Gastroesophageal sphincter (tissue), 4 donors: ENCODE measurements around the gene NME8. TPM values are rescaled to one million over a fixed set of nuclear protein-coding genes. Genes with fewer than 3 reads are reported as not detected.

Experiments used
- ATAC-seq: fragments of 150-250 bp; one replicate; pipeline ENCODE4 v1.9.1; 2016; ENCODE audit warnings: mild to moderate bottlenecking, moderate library complexity
- H3K27ac ChIP-seq, 4 donors: fragments of 200-600 bp; sonication (generic) in 3 of 4; 1 replicate in 3 of 4; 2 replicates in 1 of 4; pipeline ENCODE4 v1.5.1; 2016 to 2019
- H3K27me3 ChIP-seq: fragments of 200-600 bp; sonication (generic); one replicate; pipeline ENCODE4 v1.5.1; 2019
- H3K36me3 ChIP-seq, 2 donors: fragments of 200-600 bp; sonication (generic); one replicate each; pipeline ENCODE4 v1.5.1; 2019; ENCODE audit warnings: control low read depth in 1 of 2
- H3K4me1 ChIP-seq, 3 donors: fragments of 200-600 bp; sonication (generic); 1 replicate in 2 of 3; 2 replicates in 1 of 3; pipeline ENCODE4 v1.5.1; 2016 to 2019; ENCODE audit warnings: control low read depth in 2 of 3
- H3K4me3 ChIP-seq, 2 donors: fragments of 200-600 bp; sonication (generic); one replicate each; pipeline ENCODE4 v1.5.1; 2019; ENCODE audit warnings: mild to moderate bottlenecking in 1 of 2, moderate library complexity in 1 of 2
- H3K9me3 ChIP-seq, 3 donors: fragments of 200-600 bp; sonication (generic); one replicate each; pipeline ENCODE4 v1.5.1; 2017 to 2019; ENCODE audit warnings: control low read depth in 2 of 3
- EP300 ChIP-seq: sonication (generic); formaldehyde crosslinking; IDR thresholded peaks from one replicate; pipeline ENCODE4 v1.6.1; 2017; ENCODE audit warnings: antibody characterized with exemption, mild to moderate bottlenecking
- POLR2A ChIP-seq, 2 donors: fragments of 450-650 bp; IDR thresholded peaks; one replicate each; pipeline ENCODE4 v1.6.1; 2017; ENCODE audit warnings: antibody characterized with exemption in 2 of 2, mild to moderate bottlenecking in 2 of 2, moderate library complexity in 1 of 2
- POLR2AphosphoS5 ChIP-seq: sonication (generic); formaldehyde crosslinking; IDR thresholded peaks from one replicate; pipeline ENCODE4 v1.6.1; 2017; ENCODE audit warnings: antibody characterized with exemption
- WGBS, 2 donors: methylation state at CpG; one replicate each; pipeline ENCODE4 v1.1.5; 2018; ENCODE audit warnings: low coverage in 1 of 2; 5-methylcytosine and 5-hydroxymethylcytosine counted together
- total RNA-seq, 4 donors: library from RNA; depleted of rRNA; stranded (reverse); fragments of >200 nt; gene quantifications; one replicate each; pipeline ENCODE4 v1.1.0, GENCODE V29; 2016
- TF ChIP-seq, protein P1 (sequence below), 4 experiments: fragments of 200-600 bp in 2 of 4; fragments of 450-650 bp in 2 of 4; sonication (generic) in 1 of 4; IDR thresholded peaks; one replicate each; pipeline ENCODE4 v1.5.1; 2017 to 2019; ENCODE audit warnings: antibody characterized with exemption in 4 of 4, mild to moderate bottlenecking in 2 of 4, moderate library complexity in 2 of 4

The NME8 gene
- total RNA-seq, 4 donors from 2014 or later, result 2.8 TPM; not detected in 3

DNA sequence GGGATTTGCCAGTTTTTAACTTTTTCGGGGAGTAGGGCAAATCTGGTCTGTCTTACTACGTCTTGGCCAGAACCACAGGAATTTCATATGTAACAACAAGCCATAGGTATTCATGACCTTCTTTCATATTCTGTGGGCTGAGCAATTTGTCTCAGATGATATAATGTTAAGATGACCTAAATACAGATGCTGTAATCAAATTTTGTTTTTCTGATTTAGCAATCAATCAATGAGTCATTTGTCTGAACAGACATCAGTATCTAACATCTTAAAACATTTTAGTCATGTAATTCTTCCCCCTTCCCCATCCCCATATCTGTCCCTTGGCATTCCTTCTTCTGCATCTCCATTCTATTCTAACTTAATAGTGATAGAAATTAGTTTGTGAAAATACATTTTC is 24.8 kb upstream of the NME8 start:
- Histone ChIP-seq H3K4me1 (no peaks in the 10 kb centered on the region), H3K36me3 (no peaks in the 10 kb centered on the region), H3K4me3 (no peak overlapping the region), H3K27me3 (no peaks in the 10 kb centered on the region), H3K27ac (no peak overlapping the region), H3K9me3 (peaks cover 0 to 23% (median 0%) of the 10 kb centered on the region in 3 donors)
- TF ChIP-seq POLR2AphosphoS5, result no peak
- no peak for TF ChIP-seq EP300
- no peak for TF ChIP-seq POLR2A (IDR thresholded peaks at IDR 0.05)
- TF ChIP-seq, protein P1, sequence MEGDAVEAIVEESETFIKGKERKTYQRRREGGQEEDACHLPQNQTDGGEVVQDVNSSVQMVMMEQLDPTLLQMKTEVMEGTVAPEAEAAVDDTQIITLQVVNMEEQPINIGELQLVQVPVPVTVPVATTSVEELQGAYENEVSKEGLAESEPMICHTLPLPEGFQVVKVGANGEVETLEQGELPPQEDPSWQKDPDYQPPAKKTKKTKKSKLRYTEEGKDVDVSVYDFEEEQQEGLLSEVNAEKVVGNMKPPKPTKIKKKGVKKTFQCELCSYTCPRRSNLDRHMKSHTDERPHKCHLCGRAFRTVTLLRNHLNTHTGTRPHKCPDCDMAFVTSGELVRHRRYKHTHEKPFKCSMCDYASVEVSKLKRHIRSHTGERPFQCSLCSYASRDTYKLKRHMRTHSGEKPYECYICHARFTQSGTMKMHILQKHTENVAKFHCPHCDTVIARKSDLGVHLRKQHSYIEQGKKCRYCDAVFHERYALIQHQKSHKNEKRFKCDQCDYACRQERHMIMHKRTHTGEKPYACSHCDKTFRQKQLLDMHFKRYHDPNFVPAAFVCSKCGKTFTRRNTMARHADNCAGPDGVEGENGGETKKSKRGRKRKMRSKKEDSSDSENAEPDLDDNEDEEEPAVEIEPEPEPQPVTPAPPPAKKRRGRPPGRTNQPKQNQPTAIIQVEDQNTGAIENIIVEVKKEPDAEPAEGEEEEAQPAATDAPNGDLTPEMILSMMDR (IDR thresholded peaks at IDR 0.05), result no peak
- ATAC-seq, result no peak
- 33 to 53% methylated on average over 2 of the region's 2 CpGs for WGBS, 2 donors

DNA sequence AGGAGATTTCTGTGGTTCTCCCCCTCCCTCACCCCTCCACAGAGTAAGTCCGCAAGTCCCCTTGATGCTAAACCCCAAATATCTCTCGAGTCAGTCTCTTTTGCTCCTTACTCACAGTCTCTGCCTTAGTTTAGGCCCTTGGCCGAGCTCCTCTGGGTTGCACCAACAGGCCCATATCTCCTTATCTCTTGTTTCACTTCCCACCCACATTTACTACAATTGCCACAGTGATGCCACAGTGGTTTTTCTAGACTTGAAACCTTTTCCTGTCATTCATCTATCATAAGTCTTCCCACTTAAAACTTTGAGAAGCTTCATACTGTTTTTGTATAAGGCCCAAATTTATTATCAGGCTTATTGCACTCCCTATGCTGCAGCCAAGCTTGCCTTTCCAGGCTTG is 23.4 kb upstream of the NME8 start:
- no peak for TF ChIP-seq POLR2A (IDR thresholded peaks at IDR 0.05)
- TF ChIP-seq EP300, result no peak
- TF ChIP-seq, protein P1 (IDR thresholded peaks at IDR 0.05), result no peak
- TF ChIP-seq POLR2AphosphoS5, result no peak
- peaks cover 0 to 16% (median 0%) of the 10 kb centered on the region in 3 donors for H3K9me3 ChIP-seq
- no peak for ATAC-seq

GRCh38 chr7:37826825-37827224 is 21.6 kb upstream of the NME8 start:
- Histone ChIP-seq H3K27ac (no peak overlapping the region), H3K27me3 (no peaks in the 10 kb centered on the region), H3K36me3 (no peaks in the 10 kb centered on the region), H3K4me3 (no peak overlapping the region), H3K9me3 (no peaks in the 10 kb centered on the region), H3K4me1 (no peaks in the 10 kb centered on the region)
- 23 to 32% methylated on average over 3 to 4 of the region's 4 CpGs for WGBS, 2 donors
- ATAC-seq, result no peak
- TF ChIP-seq, protein P1 (IDR thresholded peaks at IDR 0.05), result no peak
- no peak for TF ChIP-seq POLR2A (IDR thresholded peaks at IDR 0.05)
- TF ChIP-seq POLR2AphosphoS5, result no peak
- TF ChIP-seq EP300, result no peak

More for the DNA sequence above, 23.4 kb upstream of the NME8 start:
- Histone ChIP-seq H3K27me3 (no peaks in the 10 kb centered on the region), H3K4me1 (no peaks in the 10 kb centered on the region), H3K36me3 (no peaks in the 10 kb centered on the region), H3K27ac (no peak overlapping the region), H3K4me3 (no peak overlapping the region)
- WGBS, 2 donors, result 60 to 100% methylated on average over 2 of the region's 3 CpGs

DNA sequence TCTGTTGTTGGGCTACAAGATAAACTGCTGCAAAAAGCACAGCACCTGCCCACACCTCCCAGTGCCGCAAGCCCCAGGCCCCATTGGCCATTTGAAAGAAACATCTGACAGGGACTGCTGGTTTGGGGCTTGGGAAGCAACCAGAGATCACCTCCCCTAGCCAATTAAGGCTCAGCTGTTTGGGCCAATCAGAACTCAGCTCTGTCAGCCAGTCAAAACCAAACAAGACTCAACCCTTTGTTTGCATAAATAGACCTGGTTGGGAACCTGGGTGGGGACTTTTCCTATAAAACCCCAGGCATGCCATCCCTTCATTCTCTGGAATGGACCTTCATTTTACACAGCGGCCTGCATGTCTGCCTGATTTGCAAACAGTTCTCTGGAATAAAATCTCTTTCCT is 17.2 kb upstream of the NME8 start:
- Histone ChIP-seq H3K27ac (no peak overlapping the region), H3K9me3 (no peaks in the 10 kb centered on the region), H3K27me3 (no peaks in the 10 kb centered on the region), H3K36me3 (no peaks in the 10 kb centered on the region), H3K4me3 (no peak overlapping the region), H3K4me1 (peaks cover 0 to 12% (median 0%) of the 10 kb centered on the region in 3 donors)
- TF ChIP-seq POLR2AphosphoS5, result no peak
- no peak for TF ChIP-seq EP300
- TF ChIP-seq, protein P1 (IDR thresholded peaks at IDR 0.05), result no peak
- no peak for TF ChIP-seq POLR2A (IDR thresholded peaks at IDR 0.05)
- 93 to 100% methylated on average over 1 to 2 of the region's 2 CpGs for WGBS, 2 donors
- no peak for ATAC-seq

DNA sequence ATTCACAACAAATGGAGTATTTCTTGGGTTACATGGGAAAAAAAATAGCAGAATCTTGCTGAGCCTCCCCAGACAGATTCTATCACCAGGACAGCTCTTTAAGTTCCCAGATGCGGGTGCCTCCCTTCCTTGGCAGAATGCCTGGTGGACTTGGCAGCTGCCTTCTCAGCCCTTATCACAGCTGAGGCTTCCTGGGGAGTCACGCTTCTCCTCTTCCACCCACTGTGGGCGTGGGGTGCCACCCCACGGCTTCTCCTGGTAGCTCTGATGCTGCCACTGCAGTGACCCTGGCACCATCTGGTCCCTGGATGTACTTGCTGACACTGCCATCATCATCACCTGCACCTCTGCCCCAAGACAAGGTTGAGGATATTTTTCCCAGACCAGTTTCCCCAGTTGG is 16.2 kb upstream of the NME8 start:
- no peaks in the 10 kb centered on the region for H3K36me3 ChIP-seq
- no peak overlapping the region for H3K4me3 ChIP-seq
- 14% methylated on average over 4 of the region's 4 CpGs; no CpG with 5 or more reads in 1 of the 2 donors for WGBS, 2 donors
- TF ChIP-seq, protein P1 (IDR thresholded peaks at IDR 0.05), result peak in 1 of 4 experiments; percentile 42
- no peak for TF ChIP-seq EP300
- H3K27me3 ChIP-seq, result no peaks in the 10 kb centered on the region
- ATAC-seq, result peak; percentile 72
- H3K9me3 ChIP-seq, result no peaks in the 10 kb centered on the region
- peaks cover 0 to 12% (median 0%) of the 10 kb centered on the region in 3 donors for H3K4me1 ChIP-seq
- H3K27ac ChIP-seq, result no peak overlapping the region
